ENCODE measurements around the gene TRIP13.

Gene TRIP13

GRCh38 chr5:883475-884181, 9.1 kb upstream of the TRIP13 start:
- peak overlapping the region; percentile 96 for H3K27ac Mint-ChIP-seq (ENCODE audit: low read depth)
- no peaks in the 10 kb centered on the region for H3K27me3 Mint-ChIP-seq
- peaks cover 52% of the 10 kb centered on the region for H3K36me3 Mint-ChIP-seq (ENCODE audit: insufficient read depth)
- no peak for ATAC-seq (replicated peaks; ENCODE audit: extremely low read depth, poor library complexity, severe bottlenecking)
- DNase-seq (ENCODE audit: low spot score in 2 of 2), result no peak
- H3K4me1 Mint-ChIP-seq, result peaks cover 38% of the 10 kb centered on the region
- no peak overlapping the region for H3K4me3 Mint-ChIP-seq
- H3K9me3 Mint-ChIP-seq, result peaks cover 14% of the 10 kb centered on the region

- Mint-ChIP-seq H3K27me3 (no peaks in the 10 kb centered on the region), H3K27ac (ENCODE audit: low read depth) (no peak overlapping the region), H3K4me3 (no peak overlapping the region), H3K9me3 (peaks cover 14% of the 10 kb centered on the region), H3K36me3 (ENCODE audit: insufficient read depth) (peaks cover 59% of the 10 kb centered on the region), H3K4me1 (peaks cover 38% of the 10 kb centered on the region)
- ATAC-seq (replicated peaks; ENCODE audit: extremely low read depth, poor library complexity, severe bottlenecking) (no peak), DNase-seq (ENCODE audit: low spot score in 2 of 2) (no peak)
Observed at GRCh38 chr5:884345-885126, 8.1 kb upstream of the TRIP13 start.

GRCh38 chr5:885127-885442, 7.6 kb upstream of the TRIP13 start:
- Mint-ChIP-seq H3K36me3 (ENCODE audit: insufficient read depth) (peaks cover 61% of the 10 kb centered on the region), H3K27me3 (no peaks in the 10 kb centered on the region), H3K4me1 (peaks cover 38% of the 10 kb centered on the region), H3K27ac (ENCODE audit: low read depth) (no peak overlapping the region), H3K4me3 (no peak overlapping the region), H3K9me3 (peaks cover 14% of the 10 kb centered on the region)
- DNase-seq (ENCODE audit: low spot score in 2 of 2) (no peak), ATAC-seq (replicated peaks; ENCODE audit: extremely low read depth, poor library complexity, severe bottlenecking) (no peak)

- peaks cover 64% of the 10 kb centered on the region for H3K36me3 Mint-ChIP-seq (ENCODE audit: insufficient read depth)
- H3K4me3 Mint-ChIP-seq, result no peak overlapping the region
- DNase-seq (ENCODE audit: low spot score in 2 of 2) (no peak), ATAC-seq (replicated peaks; ENCODE audit: extremely low read depth, poor library complexity, severe bottlenecking) (no peak)
- H3K27ac Mint-ChIP-seq (ENCODE audit: low read depth), result no peak overlapping the region
- H3K27me3 Mint-ChIP-seq, result no peaks in the 10 kb centered on the region
- peaks cover 14% of the 10 kb centered on the region for H3K9me3 Mint-ChIP-seq
- peaks cover 38% of the 10 kb centered on the region for H3K4me1 Mint-ChIP-seq
Observed at GRCh38 chr5:885529-885928, 7.2 kb upstream of the TRIP13 start.

GRCh38 chr5:886036-886435, 6.6 kb upstream of the TRIP13 start:
- DNase-seq (ENCODE audit: low spot score in 2 of 2), result no peak
- ATAC-seq (replicated peaks; ENCODE audit: extremely low read depth, poor library complexity, severe bottlenecking), result no peak
- H3K27ac Mint-ChIP-seq (ENCODE audit: low read depth), result no peak overlapping the region
- peaks cover 65% of the 10 kb centered on the region for H3K36me3 Mint-ChIP-seq (ENCODE audit: insufficient read depth)
- no peaks in the 10 kb centered on the region for H3K27me3 Mint-ChIP-seq
- H3K9me3 Mint-ChIP-seq, result peaks cover 14% of the 10 kb centered on the region
- H3K4me1 Mint-ChIP-seq, result peaks cover 39% of the 10 kb centered on the region
- H3K4me3 Mint-ChIP-seq, result no peak overlapping the region

- ATAC-seq (replicated peaks; ENCODE audit: extremely low read depth, poor library complexity, severe bottlenecking) (no peak), DNase-seq (ENCODE audit: low spot score in 2 of 2) (no peak)
- no peak overlapping the region for H3K4me3 Mint-ChIP-seq
- peaks cover 60% of the 10 kb centered on the region for H3K36me3 Mint-ChIP-seq (ENCODE audit: insufficient read depth)
- H3K9me3 Mint-ChIP-seq, result peaks cover 13% of the 10 kb centered on the region
- peaks cover 40% of the 10 kb centered on the region for H3K4me1 Mint-ChIP-seq
- H3K27ac Mint-ChIP-seq (ENCODE audit: low read depth), result peak overlapping the region; percentile 13
- H3K27me3 Mint-ChIP-seq, result no peaks in the 10 kb centered on the region
Observed at GRCh38 chr5:886716-887325, 5.9 kb upstream of the TRIP13 start.

- H3K36me3 Mint-ChIP-seq (ENCODE audit: insufficient read depth), result peaks cover 49% of the 10 kb centered on the region
Observed at GRCh38 chr5:887947-888637, 4.6 kb upstream of the TRIP13 start.

GRCh38 chr5:888638-889035, 4.0 kb upstream of the TRIP13 start:
- no peaks in the 10 kb centered on the region for H3K9me3 Mint-ChIP-seq
- H3K4me3 Mint-ChIP-seq, result no peak overlapping the region
- H3K4me1 Mint-ChIP-seq, result peaks cover 24% of the 10 kb centered on the region
- DNase-seq (ENCODE audit: low spot score in 2 of 2) (no peak), ATAC-seq (replicated peaks; ENCODE audit: extremely low read depth, poor library complexity, severe bottlenecking) (no peak)
- no peaks in the 10 kb centered on the region for H3K27me3 Mint-ChIP-seq
- no peak overlapping the region for H3K27ac Mint-ChIP-seq (ENCODE audit: low read depth)
- peaks cover 46% of the 10 kb centered on the region for H3K36me3 Mint-ChIP-seq (ENCODE audit: insufficient read depth)

More at GRCh38 chr5:887947-888637, 4.6 kb upstream of the TRIP13 start:
- Mint-ChIP-seq H3K4me1 (peaks cover 29% of the 10 kb centered on the region), H3K27ac (ENCODE audit: low read depth) (no peak overlapping the region), H3K4me3 (no peak overlapping the region), H3K9me3 (peaks cover under 1% of the 10 kb centered on the region), H3K27me3 (no peaks in the 10 kb centered on the region)
- no peak for ATAC-seq (replicated peaks; ENCODE audit: extremely low read depth, poor library complexity, severe bottlenecking)
- no peak for DNase-seq (ENCODE audit: low spot score in 2 of 2)

GRCh38 chr5:889075-889710, 3.5 kb upstream of the TRIP13 start:
- H3K27me3 Mint-ChIP-seq, result no peaks in the 10 kb centered on the region
- H3K27ac Mint-ChIP-seq (ENCODE audit: low read depth), result no peak overlapping the region
- H3K36me3 Mint-ChIP-seq (ENCODE audit: insufficient read depth), result peaks cover 44% of the 10 kb centered on the region
- H3K4me1 Mint-ChIP-seq, result peaks cover 24% of the 10 kb centered on the region
- H3K9me3 Mint-ChIP-seq, result no peaks in the 10 kb centered on the region
- DNase-seq (ENCODE audit: low spot score in 2 of 2) (no peak), ATAC-seq (replicated peaks; ENCODE audit: extremely low read depth, poor library complexity, severe bottlenecking) (no peak)
- H3K4me3 Mint-ChIP-seq, result no peak overlapping the region

- Mint-ChIP-seq H3K4me3 (peak overlapping the region; percentile 82), H3K9me3 (no peaks in the 10 kb centered on the region), H3K36me3 (ENCODE audit: insufficient read depth) (peaks cover 33% of the 10 kb centered on the region), H3K4me1 (peaks cover 20% of the 10 kb centered on the region), H3K27ac (ENCODE audit: low read depth) (peak overlapping the region; percentile 90), H3K27me3 (no peaks in the 10 kb centered on the region)
- no peak for DNase-seq (ENCODE audit: low spot score in 2 of 2)
- no peak for ATAC-seq (replicated peaks; ENCODE audit: extremely low read depth, poor library complexity, severe bottlenecking)
Observed at GRCh38 chr5:891117-891836, 1.4 kb upstream of the TRIP13 start.

- ATAC-seq (replicated peaks; ENCODE audit: extremely low read depth, poor library complexity, severe bottlenecking) (peak; percentile 22), DNase-seq (ENCODE audit: low spot score in 2 of 2) (no peak)
- Mint-ChIP-seq H3K36me3 (ENCODE audit: insufficient read depth) (peaks cover 29% of the 10 kb centered on the region), H3K27me3 (no peaks in the 10 kb centered on the region), H3K9me3 (no peaks in the 10 kb centered on the region), H3K27ac (ENCODE audit: low read depth) (peak overlapping the region; percentile 90), H3K4me3 (peak overlapping the region; percentile 82), H3K4me1 (peaks cover 21% of the 10 kb centered on the region)
Observed at GRCh38 chr5:891837-892393, 769 bp upstream of the TRIP13 start.

All from central memory CD8-positive, alpha-beta T cell (primary cell).